ENCODE measurements around the gene TMEM165. TPM values are rescaled to one million over a fixed set of nuclear protein-coding genes. Genes with fewer than 3 reads are reported as not detected.

TMEM165 gene
- total RNA-seq, 1 donor from 2014 or later, result 211 TPM

DNA sequence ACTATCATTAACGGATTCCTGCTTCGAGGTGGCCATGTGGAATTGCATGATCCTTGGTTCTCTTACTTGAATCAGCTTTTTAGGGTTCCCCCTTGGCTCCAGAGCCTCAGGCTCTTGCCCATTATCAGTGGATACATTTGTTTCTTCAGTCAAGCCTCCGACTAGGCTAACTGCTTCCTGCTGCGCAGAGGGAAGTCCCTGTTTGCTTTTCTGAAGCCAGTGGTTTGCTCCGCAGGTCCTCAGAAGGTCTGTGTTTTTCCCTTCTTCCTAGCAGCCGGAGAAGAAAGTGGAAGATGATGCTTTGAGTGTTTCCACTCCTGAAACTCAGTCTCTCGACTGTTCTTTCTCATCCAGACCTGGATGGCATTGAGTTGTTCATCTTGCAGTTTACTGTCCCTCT, 29.1 kb upstream of the TMEM165 start:
- DNase-seq (ENCODE audit: low spot score), result no peak

DNA sequence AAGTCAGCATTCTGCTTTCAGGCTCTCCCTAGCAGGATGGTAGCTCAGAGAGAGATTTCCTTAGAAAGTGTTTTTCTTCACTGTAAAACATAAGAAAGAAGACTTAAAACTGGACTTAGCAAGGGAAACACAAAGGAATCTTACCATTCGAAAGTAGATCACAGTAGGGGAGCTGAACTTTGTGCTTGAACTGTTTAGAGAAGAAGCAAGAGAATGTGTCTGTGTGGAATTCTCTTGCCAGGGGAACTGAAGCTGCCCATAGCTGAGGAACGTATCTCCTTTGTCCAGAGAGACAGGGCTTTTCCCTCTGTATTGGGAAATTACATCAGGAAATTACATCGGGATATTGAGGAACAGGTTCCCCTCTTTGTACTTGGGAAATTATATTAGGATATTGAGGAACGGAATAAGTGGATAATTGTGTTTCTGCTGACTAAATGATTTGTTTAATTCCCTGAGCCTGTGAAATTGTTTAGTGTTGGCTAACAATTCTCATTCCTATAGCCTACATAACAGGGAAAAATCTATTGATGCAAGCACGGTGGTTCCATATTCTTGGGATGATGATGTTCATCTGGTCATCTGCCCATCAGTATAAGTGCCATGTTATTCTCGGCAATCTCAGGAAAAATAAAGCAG, 28.6 kb upstream of the TMEM165 start:
- DNase-seq (ENCODE audit: low spot score), result no peak

DNA sequence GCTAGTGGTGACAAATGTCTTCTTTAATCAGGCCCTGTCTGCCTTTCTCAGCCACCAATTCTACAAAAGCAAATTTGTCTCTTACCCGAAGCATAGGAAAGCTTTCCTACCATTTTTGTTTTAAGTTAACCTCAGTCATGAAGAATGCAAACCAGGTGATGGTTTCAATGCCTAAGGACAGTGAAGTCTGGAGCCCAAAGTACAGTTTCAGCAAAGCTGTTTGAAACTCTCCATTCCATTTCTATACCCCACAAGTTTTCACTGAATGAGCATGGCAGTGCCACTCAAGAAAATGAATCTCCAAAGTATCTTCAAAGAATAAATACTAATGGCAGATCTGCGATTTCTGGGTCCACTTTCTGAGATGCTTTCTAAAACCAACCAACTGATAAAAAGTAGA, 25.8 kb upstream of the TMEM165 start:
- no peak for DNase-seq (ENCODE audit: low spot score)

DNA sequence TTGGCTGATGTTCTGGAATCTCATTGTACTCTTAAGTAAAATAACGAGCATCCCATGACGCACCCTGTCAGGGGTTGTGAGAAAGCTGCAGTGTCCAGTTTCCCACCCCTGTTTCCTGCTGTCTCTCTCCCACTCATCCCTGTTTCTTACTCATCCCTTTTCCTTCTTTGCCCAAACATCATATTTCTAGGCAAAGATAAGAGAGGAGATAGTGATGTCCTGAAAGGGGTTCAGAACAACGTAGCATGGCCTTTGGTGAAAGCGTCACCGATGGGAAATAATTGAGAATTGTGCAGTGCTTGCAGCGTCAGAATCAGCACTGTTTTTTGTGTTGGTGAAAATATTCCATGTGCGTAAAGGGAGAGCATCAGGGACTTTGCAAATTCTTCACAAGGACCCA, 23.5 kb upstream of the TMEM165 start:
- no peak for DNase-seq (ENCODE audit: low spot score)

DNA sequence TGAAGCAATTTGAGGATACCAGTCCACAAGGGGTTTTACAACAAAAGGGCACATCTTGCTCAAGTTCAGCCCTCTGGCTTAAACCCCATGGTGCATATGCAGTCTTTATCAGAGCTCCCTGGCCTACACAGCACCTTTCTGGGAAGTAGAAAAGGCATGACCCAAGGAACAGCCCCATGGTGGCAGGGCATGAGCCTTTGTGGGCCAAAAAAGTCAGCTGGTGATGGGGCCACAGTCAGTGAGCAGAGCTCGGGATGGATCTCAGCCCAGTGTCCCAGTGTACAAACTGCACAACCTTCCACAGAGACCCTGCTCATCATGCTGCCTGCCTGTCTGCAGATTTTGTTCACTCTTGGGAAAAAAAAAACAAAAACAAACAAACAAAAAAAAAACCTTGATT, 22.3 kb upstream of the TMEM165 start:
- DNase-seq (ENCODE audit: low spot score), result no peak

DNA sequence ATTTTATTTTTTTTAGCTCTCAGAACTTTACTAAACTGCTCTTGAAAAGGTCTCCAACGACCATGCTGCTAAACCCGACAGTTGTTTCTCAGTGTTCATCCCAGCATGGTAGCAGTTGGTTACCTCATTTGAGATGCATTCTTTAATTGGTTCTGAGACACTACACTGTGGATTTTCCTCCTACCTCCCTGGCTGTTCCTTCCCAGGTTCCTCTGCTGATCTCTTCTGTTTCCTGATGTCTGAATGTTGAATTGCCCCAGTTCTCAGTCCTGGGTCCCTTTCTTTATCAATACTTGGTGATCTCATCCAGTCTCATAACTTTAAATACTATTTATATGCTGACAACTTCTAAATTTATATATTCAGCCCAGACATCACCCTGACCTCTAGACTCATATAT, 19.1 kb upstream of the TMEM165 start:
- DNase-seq (ENCODE audit: low spot score), result no peak

DNA sequence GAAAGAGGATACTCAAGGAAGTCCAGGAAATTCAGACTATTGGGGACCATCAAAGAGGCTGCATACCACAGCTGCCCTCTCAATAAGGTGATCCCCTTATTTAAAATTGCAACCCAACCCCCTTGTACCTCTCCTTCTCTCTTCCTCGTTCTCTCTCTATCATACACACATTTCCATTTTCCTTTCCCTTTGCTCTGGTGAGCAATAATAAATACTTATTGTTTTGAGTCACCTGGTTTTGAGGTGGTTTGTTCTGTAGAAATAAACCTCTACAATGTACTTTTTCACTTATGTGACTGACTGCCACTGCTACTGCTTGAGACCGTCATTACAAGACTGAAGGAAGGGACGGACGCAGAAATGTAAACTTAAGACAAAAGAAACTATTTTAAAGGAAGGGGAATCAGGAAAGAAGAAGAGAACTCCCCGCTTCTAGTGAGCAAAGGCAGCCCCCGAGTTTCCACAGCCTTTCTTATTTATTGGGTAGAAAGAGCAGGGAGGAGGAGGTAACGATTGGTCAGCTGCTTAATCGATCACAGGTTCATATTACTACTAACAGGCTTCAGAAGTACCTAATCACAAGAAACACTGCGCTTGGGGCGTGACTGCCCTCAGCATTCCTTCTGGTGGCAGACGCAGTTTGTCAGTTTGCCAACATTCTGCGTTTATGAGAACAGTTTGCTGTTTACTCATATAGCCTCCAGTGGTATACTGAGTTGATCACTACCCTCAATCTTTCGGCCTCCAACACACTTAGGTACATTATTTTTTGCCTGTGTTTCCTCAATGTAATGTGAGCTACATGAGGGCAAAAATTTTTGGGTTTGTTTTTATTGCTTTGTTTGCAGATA, 16.9 kb upstream of the TMEM165 start:
- DNase-seq (ENCODE audit: low spot score), result no peak

DNA sequence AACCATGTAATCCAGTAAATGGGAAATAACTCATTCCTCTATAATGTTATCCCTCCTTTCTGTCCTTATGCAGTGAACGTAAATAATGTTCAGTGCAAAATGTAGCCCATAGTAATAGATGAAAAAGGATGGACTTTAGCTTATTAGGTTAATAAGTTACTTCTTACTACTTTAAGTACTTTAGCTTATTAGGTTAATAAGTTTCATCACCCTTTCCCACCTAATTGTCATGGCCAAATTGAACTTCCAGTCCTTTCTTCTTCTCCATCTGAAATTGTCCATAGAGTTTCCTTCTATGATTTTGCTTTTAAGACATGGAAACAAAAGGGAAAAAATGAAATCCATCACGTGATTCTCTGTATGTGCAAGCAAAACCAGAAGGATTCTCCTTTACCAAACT, 15.2 kb upstream of the TMEM165 start:
- DNase-seq (ENCODE audit: low spot score), result no peak

DNA sequence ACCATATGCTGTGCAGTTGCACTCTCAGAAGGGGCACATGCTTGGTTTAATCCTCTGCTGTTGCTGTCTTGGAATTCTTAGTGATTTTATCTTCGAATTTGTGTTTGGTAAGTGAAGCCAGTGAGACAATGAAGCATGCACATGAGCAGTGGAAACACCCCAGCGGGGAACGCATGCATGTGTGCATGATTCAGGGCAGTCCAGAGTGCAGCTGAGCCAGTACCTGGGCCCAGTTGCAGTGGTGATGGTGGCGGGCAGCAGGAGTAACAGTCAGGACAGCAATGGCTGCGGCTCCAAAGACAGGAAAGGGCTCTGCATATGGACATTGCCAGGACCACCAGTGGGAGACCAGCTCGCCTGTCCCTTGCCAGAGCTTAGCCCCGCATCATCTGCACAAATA, 14.3 kb upstream of the TMEM165 start:
- DNase-seq (ENCODE audit: low spot score), result no peak

DNA sequence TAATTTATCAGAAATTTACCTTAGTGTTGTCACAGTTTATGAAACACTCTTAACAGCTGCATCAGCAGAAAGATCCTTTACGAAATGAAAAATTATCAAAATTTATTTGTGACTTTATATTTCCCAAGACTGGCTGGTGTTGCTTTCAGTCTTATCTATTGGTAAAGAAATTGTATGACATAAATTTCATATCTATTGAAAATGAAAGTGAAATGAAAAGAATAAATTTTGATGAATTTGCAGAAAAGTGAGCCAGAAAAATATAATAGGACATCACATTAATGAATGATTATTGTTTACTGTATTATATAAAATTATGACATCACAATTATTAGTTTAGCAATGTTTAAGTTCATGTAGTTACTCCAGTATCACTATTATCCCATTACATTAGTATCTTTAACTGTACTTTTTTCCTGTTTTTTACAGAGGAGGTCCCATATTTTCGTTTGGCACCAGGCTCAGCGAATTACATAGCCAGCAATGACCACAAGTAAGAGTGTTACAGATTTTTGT, 13.2 kb upstream of the TMEM165 start:
- no peak for DNase-seq (ENCODE audit: low spot score)

DNA sequence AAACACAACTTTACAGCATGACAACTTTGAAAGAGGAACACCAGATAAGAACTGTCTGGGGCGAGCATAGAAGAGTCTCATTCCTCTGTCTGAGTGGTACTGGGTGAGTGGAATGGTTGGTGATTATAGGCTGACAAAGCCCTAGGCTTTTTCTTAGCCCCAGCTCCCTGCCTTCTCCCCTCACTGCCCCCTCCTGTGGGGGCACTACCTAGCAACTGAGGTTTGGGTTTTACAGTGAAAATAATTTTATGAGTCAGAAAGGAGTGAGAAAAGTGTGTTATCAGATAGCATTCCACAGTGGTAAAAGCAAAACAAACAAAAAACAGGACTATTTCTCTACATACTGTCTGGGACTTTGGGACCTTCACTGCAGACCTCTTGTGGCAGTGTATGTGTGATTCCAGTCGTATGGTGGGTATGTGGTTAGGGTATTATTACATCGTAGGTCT, 10.5 kb upstream of the TMEM165 start:
- no peak for DNase-seq (ENCODE audit: low spot score)

DNA sequence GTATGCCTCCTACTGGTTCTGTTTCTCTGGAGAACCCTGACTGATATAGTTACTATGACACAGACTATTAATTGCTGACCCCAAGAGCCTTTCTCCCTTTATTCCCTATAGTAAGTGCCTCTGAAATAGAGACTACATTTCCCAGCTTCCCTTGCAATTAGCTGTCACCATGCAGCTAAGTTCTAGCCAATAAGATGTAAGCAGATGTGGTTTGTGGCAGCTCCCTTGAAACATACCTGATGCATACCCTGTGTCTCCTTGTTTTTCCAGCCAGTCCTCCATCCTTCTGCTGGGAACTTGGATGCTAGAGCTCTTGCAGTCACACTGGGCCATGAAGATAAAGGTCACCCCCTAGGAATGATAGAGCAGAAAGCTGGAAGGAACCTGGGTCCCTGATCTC, 9.7 kb upstream of the TMEM165 start:
- DNase-seq (ENCODE audit: low spot score), result no peak

DNA sequence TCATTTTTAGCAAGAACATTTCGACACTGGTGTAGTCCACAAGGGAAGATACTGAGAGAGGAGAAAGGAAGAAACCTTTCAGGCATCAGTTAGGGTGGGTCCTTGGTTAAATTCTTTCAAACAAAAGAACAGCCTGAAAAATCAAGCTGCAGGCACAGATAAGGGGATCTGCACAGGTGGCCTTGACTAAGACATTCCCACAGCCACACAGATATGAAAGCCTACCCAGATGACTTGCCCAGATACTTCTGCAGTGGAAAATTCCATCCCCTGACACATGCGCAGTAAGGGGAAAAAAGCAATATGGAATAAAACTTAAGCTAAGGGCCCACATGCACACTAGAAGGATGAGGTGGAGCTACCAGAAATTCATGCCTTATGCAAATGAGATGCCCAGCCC, 8.9 kb upstream of the TMEM165 start:
- no peak for DNase-seq (ENCODE audit: low spot score)

DNA sequence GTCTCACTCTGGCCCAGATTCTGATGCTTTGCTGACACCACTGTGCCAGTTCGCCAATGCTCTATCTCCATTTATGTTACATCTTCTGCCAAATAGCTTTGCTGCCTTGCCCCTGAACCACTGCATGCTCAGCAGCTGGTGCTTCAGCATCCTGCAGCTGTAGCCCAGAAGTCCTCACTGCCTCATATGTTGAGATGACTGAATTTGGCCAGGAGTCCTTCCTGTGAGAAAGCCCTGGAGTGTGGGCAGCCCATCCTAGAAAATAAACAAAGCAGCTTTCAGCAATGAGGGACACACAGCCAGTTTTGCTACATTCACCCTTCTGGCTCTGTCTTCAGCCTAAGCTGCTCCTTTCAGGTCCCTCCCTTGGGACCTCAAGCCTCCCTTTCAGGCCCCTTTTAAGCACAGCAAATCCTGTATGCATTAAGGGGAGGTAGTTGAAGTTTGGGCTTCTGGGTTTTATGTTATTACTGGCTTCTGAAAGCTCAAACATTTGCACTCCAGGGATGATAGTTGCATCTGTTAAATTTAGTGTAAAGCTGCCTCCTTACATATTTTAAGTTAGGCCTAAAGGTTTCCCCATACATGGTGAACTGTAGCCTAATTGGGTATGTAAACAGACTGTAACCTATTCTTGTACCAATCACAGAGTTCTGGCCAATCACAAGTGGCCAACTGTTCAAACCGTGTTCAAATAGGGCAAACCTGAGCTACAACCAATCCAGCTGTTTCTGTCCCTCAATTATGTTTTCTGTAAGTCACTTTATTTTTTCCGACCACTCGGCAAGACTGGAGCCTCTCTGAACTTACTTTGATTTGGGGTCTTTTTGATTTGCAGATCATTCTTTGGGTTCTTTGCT, 2.1 kb upstream of the TMEM165 start:
- DNase-seq (ENCODE audit: low spot score), result no peak

DNA sequence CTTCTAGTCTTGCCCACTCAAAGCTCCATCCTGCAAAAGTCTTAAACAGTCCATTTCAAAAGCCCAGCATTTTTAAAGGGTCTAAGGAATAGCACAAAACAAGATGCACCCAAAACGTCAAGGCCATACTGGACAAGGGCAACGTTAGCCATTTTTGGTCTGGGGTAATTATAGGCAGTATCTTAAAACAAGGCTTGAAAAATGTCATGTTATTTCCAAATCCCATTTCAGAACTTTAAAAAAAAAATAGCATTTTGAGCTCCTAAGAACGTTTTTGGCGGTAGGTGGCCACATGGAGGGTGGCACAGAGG, 584 bp upstream of the TMEM165 start:
- no peak for DNase-seq (ENCODE audit: low spot score)

DNA sequence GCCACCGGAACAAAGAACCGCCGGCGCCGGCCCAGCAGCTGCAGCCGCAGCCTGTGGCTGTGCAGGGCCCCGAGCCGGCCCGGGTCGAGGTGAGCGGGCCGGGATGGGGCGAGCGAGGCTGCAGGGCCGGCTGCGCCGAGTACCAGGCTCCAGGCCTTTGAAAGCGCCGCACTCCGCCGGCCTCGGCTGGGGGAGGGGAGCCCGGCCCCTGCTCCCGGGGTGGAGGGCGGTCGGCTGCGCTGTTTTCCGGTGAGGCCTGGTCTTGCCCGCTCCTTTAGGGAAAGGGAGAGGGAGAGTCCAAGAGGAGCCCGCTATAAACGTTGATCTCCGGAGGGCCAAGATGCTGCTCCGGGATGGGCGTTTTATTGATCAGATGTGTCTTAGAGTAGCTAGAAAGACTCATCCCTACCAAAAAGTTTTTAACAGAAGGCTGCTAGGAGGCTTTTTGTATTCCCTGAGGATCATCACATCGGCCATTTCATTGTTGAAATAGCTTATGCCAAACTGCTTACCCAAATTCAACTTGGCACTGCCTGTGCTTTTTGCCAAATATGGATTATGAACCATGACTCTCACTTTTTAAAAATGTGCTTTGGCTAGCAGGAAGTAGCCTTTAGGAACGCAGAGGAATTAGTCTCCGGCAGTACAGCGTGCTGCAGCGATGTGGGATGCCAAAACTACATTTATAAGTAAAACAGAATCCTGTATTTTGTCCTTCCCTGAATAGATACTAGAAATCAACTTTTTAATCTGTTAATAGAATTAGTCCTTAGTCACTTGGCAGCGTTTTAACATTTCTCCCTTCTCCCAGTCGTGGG, 760 bp downstream of the TMEM165 start:
- DNase-seq (ENCODE audit: low spot score), result no peak

DNA sequence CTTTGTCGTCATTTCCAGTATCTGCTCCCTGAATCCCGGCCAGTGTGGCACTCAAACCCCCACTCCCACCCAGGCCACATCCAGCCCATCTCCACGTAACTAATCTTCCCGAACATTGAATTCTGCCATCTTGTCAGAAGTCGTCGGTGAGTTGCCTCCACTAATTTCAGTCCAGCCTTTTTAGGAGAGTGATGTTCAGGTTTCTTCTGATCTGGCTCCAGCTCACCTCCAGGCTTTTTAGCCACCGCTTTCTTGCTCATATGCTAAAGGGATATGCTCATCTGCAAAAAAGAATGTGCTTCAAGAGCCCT, 1.3 kb downstream of the TMEM165 start:
- no peak for DNase-seq (ENCODE audit: low spot score)

DNA sequence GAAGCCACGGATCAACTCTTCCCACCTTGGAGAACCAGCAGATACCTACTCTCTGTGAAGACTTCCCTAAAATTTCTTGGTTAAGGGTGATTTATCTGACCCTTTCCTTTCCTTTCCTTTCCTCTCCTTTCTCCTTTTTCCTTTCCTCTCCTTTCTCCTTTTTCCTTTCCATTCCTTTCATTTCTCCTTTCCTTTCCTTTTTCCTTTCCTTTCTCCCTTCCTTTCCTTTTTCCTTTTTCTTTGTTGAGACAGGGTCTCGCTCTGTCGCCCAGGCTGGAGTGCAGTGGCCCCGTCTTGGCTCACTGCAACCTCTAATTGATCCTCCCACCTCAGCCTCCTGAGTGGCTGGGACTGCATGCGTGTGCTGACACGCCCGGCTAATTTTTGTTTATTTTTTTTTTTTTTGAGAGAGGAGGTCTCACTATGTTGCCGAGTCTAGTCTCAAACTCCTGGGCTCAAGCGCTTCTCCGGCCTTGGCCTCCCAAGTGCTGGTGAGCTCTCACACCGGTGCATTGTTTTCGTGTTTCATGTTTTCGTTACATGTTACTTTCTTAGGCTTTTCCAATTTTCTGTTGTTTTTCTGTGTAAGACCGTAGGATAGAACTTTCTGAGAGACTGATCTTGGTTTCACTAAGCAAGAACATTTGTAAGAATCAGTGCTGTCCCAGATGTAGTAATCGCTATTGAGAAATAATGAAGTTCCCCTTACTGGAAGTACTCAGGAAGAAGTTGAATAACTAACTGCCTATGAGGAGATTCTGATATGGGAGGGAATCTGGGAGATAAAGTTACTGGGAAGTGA, 2.0 kb downstream of the TMEM165 start:
- DNase-seq (ENCODE audit: low spot score), result no peak

DNA sequence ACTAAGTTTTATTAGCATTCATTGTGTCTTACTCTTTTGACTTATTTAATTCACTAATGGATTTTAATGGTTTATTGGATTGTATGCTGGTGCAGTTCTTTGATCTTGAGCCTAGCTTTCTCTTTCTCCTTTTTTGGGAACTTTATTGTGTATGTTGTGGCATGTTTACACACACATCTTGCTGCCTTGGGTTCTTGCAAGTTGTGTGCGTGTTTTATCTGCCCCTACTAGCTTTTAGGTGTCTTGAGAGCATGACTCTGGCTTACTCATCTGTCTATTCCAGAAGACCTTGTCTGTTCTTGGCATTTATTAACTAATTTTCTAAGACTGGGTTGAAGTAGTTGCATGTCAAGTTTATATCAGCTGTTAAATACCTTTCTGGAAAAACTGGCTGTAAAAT, 2.7 kb downstream of the TMEM165 start:
- DNase-seq (ENCODE audit: low spot score), result no peak

DNA sequence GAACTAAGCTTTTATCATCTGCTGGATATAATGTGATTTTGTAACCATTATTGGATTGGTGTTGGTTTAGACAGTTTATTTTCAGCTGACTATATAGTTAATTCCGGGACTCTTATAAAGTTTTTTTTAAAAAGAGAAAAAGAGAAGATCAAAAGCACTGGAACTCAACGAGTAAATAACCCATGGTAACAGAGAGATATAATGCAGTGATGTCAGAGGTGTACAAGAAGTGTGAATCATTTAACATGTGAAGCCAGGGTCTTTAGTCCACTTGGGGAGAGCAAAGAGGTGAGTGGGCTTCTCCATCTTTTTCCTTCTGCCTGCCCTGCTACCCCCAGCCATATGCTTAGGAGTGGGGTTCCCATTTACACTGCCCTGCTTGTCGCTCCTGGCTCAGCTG, 3.2 kb downstream of the TMEM165 start:
- DNase-seq (ENCODE audit: low spot score), result no peak
